A673 (cell line): Measurements from ENCODE around the gene SFXN5. TPM values are rescaled to one million over a fixed set of nuclear protein-coding genes. Genes with fewer than 3 reads are reported as not detected.

Experiments used
- BruUV-seq: library from RNA; stranded (reverse); fragments of 400-500 nt; replicated peaks from 2 replicates; lab custom pipeline; 2021; lab: Mats Ljungman, UMichigan
- CTCF ChIA-PET: fragments of 300-600 bp; sonication (Branson Sonifier 250); formaldehyde crosslinking; loops from one replicate; lab custom pipeline; 2022; ENCODE audit warnings: antibody characterized with exemption; lab: Charles Lee
- POLR2A ChIA-PET: fragments of 300-600 bp; sonication (Branson Sonifier 250); formaldehyde crosslinking; loops from one replicate; lab custom pipeline; 2022; ENCODE audit warnings: antibody characterized with exemption; ENCODE audit not compliant: low non-redundant PET; lab: Charles Lee
- DNase-seq: peaks from one replicate; pipeline ENCODE4 v3.0.0-alpha.2; 2015; ENCODE audit warnings: low spot score
- H3K27ac ChIP-seq: fragments of 200-600 bp; sonication (generic); 2 replicates; pipeline ENCODE4 v1.5.1; 2016; ENCODE audit warnings: mixed run types, low read depth, mild to moderate bottlenecking, mixed read lengths, antibody characterized with exemption, low read length; ENCODE audit not compliant: poor library complexity, severe bottlenecking
- H3K27me3 ChIP-seq: fragments of 200-600 bp; sonication (generic); replicated peaks from 2 replicates; pipeline ENCODE4 v1.6.1; 2017; ENCODE audit warnings: mixed run types, low read depth, mild to moderate bottlenecking, mixed read lengths, antibody characterized with exemption, low read length; ENCODE audit not compliant: insufficient read depth, poor library complexity
- H3K36me3 ChIP-seq: fragments of 200-600 bp; sonication (generic); 2 replicates; pipeline ENCODE4 v1.6.1; 2016; ENCODE audit warnings: mixed run types, mild to moderate bottlenecking, mixed read lengths, antibody characterized with exemption, low read length; ENCODE audit not compliant: insufficient read depth, poor library complexity, severe bottlenecking
- H3K4me1 ChIP-seq: fragments of 200-600 bp; sonication (generic); 2 replicates; pipeline ENCODE4 v1.6.1; 2017; ENCODE audit warnings: mixed run types, mild to moderate bottlenecking, mixed read lengths, antibody characterized with exemption, low read length; ENCODE audit not compliant: insufficient read depth, poor library complexity, severe bottlenecking
- H3K4me3 ChIP-seq: fragments of 200-600 bp; sonication (generic); 2 replicates; pipeline ENCODE4 v1.5.1; 2016; ENCODE audit warnings: low read depth, mixed run types, mild to moderate bottlenecking, mixed read lengths, low read length; ENCODE audit not compliant: poor library complexity, severe bottlenecking
- H3K9me3 ChIP-seq: fragments of 200-600 bp; sonication (generic); 2 replicates; pipeline ENCODE4 v1.6.1; 2016; ENCODE audit warnings: mixed run types, low read depth, mild to moderate bottlenecking, mixed read lengths, antibody characterized with exemption, low read length; ENCODE audit not compliant: poor library complexity, severe bottlenecking
- CTCF ChIP-seq: fragments of 300-800, 200-600 bp; sonication (generic); conservative IDR thresholded peaks from 2 replicates; pipeline ENCODE4 v1.5.1; 2017; ENCODE audit warnings: low read depth, mild to moderate bottlenecking, antibody characterized with exemption, low read length, moderate library complexity, mixed read lengths
- EZH2 ChIP-seq: fragments of 200-600 bp; sonication (generic); IDR thresholded peaks from 2 replicates; pipeline ENCODE4 v1.6.1; 2017; ENCODE audit warnings: borderline replicate concordance, low read depth, mild to moderate bottlenecking, mixed read lengths, antibody characterized with exemption, low read length; ENCODE audit not compliant: poor library complexity, severe bottlenecking
- intact Hi-C: fragments of 100-400 bp; cut with micrococcal nuclease; formaldehyde crosslinking; loops from one replicate; pipeline ENCODE4 v1.10.0; 2022; ENCODE audit not compliant: unreplicated experiment
- total RNA-seq: library from RNA; stranded (reverse); gene quantifications from 2 replicates; pipeline ENCODE4 v1.2.3, GENCODE V29; 2021

SFXN5 gene
- total RNA-seq, 1 experiment from 2014 or later = 23.1 TPM

GRCh38 chr2:72999729-73000725 lies 71.5 kb downstream of the SFXN5 start:
- Histone ChIP-seq H3K27ac (no peak overlapping the region), H3K4me1 (no peaks in the 10 kb centered on the region), H3K27me3 (no peaks in the 10 kb centered on the region), H3K4me3 (no peak overlapping the region), H3K36me3 (no peaks in the 10 kb centered on the region), H3K9me3 (no peaks in the 10 kb centered on the region)
- DNase-seq = no peak
- ChIA-PET CTCF (interaction anchor here (0.7 kb wide), 1 partner anchor 63 kb away, joined by 3 read pairs; no protein-coding TSS in a partner anchor), POLR2A (no interaction called here)
- TF ChIP-seq CTCF (no peak), EZH2 (no peak)
- BruUV-seq = no TSS peak
- intact Hi-C loops = no loop called here

- intact Hi-C loops = no loop called here
- Histone ChIP-seq H3K27ac (no peak overlapping the region), H3K36me3 (no peaks in the 10 kb centered on the region), H3K4me1 (no peaks in the 10 kb centered on the region), H3K9me3 (no peaks in the 10 kb centered on the region), H3K4me3 (no peak overlapping the region), H3K27me3 (no peaks in the 10 kb centered on the region)
- ChIA-PET CTCF (no interaction called here), POLR2A (no interaction called here)
- TF ChIP-seq CTCF = no peak
- no peak for TF ChIP-seq EZH2
- no peak for DNase-seq
- BruUV-seq = no TSS peak
Measured at GRCh38 chr2:72998724-72999123, 72.8 kb downstream of the SFXN5 start.

- no peaks in the 10 kb centered on the region for H3K36me3 ChIP-seq
- no peaks in the 10 kb centered on the region for H3K27me3 ChIP-seq
- H3K9me3 ChIP-seq = no peaks in the 10 kb centered on the region
- intact Hi-C loops = no loop called here
- H3K4me3 ChIP-seq = no peak overlapping the region
- TF ChIP-seq EZH2 = no peak
- TF ChIP-seq CTCF = no peak
- no peaks in the 10 kb centered on the region for H3K4me1 ChIP-seq
- DNase-seq = no peak
- no TSS peak for BruUV-seq
- H3K27ac ChIP-seq = no peak overlapping the region
- ChIA-PET CTCF (no interaction called here), POLR2A (no interaction called here)
Measured at GRCh38 chr2:72998234-72998651, 73.3 kb downstream of the SFXN5 start.
